HS-27A (cell line): ENCODE data around the gene CLSTN2.

Source experiments
- DNase-seq: peaks from one replicate; pipeline ENCODE4 v3.0.0-alpha.2; 2012; ENCODE audit warnings: low read depth, missing footprints

Gene CLSTN2

GRCh38 chr3:140552898-140553297 is 617.9 kb downstream of the CLSTN2 start:
- no peak for DNase-seq

GRCh38 chr3:140553591-140553990 is 618.6 kb downstream of the CLSTN2 start:
- DNase-seq, result no peak

- DNase-seq, result no peak
These were observed 620.7 kb downstream of the CLSTN2 start for GRCh38 chr3:140555666-140556065.

GRCh38 chr3:140557476-140557875 is 622.5 kb downstream of the CLSTN2 start:
- DNase-seq, result no peak

GRCh38 chr3:140559546-140559945 is 624.6 kb downstream of the CLSTN2 start:
- no peak for DNase-seq

GRCh38 chr3:140563206-140563760 is 628.3 kb downstream of the CLSTN2 start:
- DNase-seq, result no peak

- DNase-seq, result no peak
These were observed 633.1 kb downstream of the CLSTN2 start for GRCh38 chr3:140568131-140568530.

- DNase-seq, result no peak
These were observed 634.0 kb downstream of the CLSTN2 start for GRCh38 chr3:140568842-140569520.

- DNase-seq, result no peak
These were observed 635.6 kb downstream of the CLSTN2 start for GRCh38 chr3:140570602-140571001.

- no peak for DNase-seq
These were observed 636.9 kb downstream of the CLSTN2 start for GRCh38 chr3:140571836-140572235.

GRCh38 chr3:140572334-140572733 is 637.3 kb downstream of the CLSTN2 start:
- DNase-seq, result no peak

- no peak for DNase-seq
These were observed 638.0 kb downstream of the CLSTN2 start for GRCh38 chr3:140573011-140573410.

GRCh38 chr3:140574375-140574774 is 639.4 kb downstream of the CLSTN2 start:
- no peak for DNase-seq

GRCh38 chr3:140576449-140576848 is 641.5 kb downstream of the CLSTN2 start:
- DNase-seq, result no peak

GRCh38 chr3:140577911-140578310 is 642.9 kb downstream of the CLSTN2 start:
- no peak for DNase-seq

GRCh38 chr3:140579260-140579659 is 644.3 kb downstream of the CLSTN2 start:
- DNase-seq, result no peak

GRCh38 chr3:140580746-140581145 is 645.8 kb downstream of the CLSTN2 start:
- no peak for DNase-seq

GRCh38 chr3:140584549-140584948 is 649.6 kb downstream of the CLSTN2 start:
- DNase-seq, result no peak

- no peak for DNase-seq
These were observed 650.8 kb downstream of the CLSTN2 start for GRCh38 chr3:140585828-140586227.

GRCh38 chr3:140586311-140586710 is 651.3 kb downstream of the CLSTN2 start:
- no peak for DNase-seq

- DNase-seq, result no peak
These were observed 653.6 kb downstream of the CLSTN2 start for GRCh38 chr3:140588558-140588957.

GRCh38 chr3:140593766-140594165 is 658.8 kb downstream of the CLSTN2 start:
- DNase-seq, result no peak

GRCh38 chr3:140595295-140595694 is 660.3 kb downstream of the CLSTN2 start:
- no peak for DNase-seq

GRCh38 chr3:140597364-140597763 is 662.4 kb downstream of the CLSTN2 start:
- no peak for DNase-seq
